Stimulated activated naive CD4-positive, alpha-beta T cell (primary cell): ENCODE data around the gene PRDM1.

Source experiments
- DNase-seq, 6 experiments: peaks; one replicate each; lab custom pipeline; 2025; lab: John Stamatoyannopoulos, UW

The PRDM1 gene

DNA sequence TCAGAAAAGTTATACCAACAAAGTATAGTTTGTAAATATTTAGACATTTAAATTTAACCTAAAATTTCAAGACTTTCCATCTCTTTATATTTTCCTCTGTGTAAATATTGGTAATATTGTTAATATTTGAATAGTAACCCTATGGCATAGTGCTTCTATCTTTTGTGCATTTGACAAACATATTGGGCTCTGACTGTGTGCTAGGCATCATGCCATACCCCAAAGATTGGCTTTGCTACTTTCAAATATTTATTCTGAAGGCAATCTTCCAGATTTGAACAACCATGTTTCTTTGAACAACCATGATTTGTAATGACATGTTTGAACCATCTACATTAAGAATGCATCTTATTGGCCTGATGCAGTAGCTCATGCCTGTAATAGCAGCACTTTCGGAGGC lies 15.5 kb upstream of the PRDM1 start:
- DNase-seq, result no peak

GRCh38 chr6:106072501-106073090 lies 13.5 kb upstream of the PRDM1 start:
- no peak for DNase-seq

DNA sequence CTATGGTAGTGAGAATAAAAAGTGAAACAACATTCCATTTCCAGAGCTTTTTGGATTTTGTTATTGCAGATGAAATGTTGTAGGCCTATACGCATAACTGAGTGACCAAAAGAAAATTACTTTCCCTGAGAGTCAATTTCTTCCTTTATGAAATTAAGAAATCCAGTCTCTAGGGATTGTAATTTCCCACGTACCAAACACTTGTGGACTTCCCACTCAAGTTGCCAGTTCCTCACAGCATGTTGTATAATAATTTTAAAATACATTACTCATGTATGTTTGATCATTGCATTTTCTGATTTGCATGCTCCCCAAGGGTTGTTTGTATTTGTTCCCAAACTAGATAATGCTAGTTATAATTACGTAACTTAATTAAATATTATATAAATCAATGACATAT lies 12.0 kb upstream of the PRDM1 start:
- DNase-seq, result no peak

DNA sequence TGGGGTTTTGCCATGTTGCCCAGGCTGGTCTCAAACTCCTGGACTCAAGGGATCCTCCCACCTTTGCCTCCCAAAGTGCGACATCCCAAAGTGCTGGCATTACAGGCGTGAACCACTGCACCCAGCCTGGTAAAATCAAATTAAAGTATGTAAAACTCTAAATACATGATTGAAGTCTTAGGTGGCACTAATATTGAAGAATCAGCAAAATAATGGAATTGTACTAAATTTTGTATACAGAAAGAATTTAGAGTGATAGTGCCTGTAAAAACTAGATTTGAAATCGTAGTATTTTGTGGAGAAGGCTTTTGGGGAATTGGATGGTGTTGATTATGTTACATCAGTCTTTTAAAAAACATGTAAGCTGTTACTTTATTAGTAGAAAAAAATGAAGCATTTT lies 10.0 kb upstream of the PRDM1 start:
- no peak for DNase-seq

DNA sequence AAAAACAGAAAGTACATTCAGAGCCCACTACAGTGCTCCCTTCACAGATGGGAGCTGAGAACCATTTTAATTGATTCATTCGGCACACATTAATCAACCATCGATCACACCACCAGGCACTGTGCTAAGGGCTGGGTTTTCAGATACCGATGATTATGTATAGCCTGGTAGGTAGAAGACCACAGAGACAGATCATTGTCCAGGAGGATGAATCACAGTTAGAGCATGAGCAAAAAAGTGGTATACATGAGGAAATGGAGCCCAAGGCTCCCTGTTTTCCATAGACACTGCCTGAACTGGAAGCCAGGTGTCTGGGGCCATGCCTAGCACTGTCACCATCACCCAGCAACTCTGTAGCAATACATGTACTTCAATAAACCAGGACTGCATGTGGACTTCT lies 9.0 kb upstream of the PRDM1 start:
- no peak for DNase-seq

GRCh38 chr6:106077881-106078280 lies 8.3 kb upstream of the PRDM1 start:
- DNase-seq, result no peak

GRCh38 chr6:106079961-106080762 lies 6.0 kb upstream of the PRDM1 start:
- no peak for DNase-seq

GRCh38 chr6:106080763-106081095 lies 5.4 kb upstream of the PRDM1 start:
- DNase-seq, result no peak

- no peak for DNase-seq
Observed at GRCh38 chr6:106081715-106082114, 4.4 kb upstream of the PRDM1 start.

DNA sequence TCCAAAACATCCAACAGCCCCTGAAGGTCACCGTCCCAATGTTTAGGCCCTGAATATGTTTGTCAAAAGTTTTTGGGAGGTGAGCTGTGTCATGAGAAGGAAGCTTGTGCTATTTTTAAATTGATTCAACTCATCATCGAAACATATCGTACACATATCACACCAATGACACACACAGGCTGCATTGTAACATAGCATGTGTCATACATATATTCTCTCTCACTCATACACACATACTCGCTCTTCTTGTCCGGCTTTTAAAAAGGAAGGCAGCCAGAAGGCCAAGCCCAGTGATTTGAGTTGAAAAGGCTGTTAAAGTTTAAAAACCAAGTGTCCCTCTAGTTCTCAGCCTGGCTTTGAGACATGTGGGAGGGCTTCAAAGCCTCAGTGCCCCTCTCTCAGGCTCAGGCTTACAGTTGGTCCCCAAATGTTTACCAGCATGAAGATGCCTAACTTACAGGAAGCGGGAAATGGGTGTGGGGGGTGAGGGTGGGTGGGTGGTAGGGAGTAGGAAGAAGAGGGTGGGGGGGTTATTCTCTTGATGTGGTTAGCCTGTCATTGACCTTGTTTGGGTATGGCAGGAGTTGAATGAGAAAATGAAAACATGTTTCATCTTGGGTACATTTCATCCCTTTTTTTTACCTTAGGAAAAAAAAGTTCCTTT lies 3.3 kb upstream of the PRDM1 start:
- peak in 2 of 6 experiments; percentile 11 for DNase-seq

DNA sequence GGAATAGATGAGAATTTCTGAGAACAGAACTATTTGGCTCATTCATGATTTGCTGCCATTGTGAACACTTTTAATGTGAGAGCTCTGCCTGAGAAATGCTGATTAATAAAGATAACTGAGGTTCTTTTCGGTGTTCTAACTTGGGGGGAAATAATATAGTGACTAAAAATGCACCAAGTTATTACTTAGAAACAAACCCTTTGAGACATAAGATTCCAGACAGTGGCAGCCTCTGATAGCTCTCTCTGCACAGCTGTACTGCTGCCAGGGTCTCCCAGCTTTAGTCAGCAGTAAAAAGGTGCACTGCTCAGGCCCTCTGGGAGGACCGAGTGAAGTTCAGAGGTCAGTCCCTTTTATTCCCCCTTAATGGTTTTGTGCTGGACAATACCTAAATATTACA lies 2.5 kb upstream of the PRDM1 start:
- DNase-seq, result no peak

- DNase-seq, result no peak
Observed at GRCh38 chr6:106084106-106084988, 1.8 kb upstream of the PRDM1 start.

DNA sequence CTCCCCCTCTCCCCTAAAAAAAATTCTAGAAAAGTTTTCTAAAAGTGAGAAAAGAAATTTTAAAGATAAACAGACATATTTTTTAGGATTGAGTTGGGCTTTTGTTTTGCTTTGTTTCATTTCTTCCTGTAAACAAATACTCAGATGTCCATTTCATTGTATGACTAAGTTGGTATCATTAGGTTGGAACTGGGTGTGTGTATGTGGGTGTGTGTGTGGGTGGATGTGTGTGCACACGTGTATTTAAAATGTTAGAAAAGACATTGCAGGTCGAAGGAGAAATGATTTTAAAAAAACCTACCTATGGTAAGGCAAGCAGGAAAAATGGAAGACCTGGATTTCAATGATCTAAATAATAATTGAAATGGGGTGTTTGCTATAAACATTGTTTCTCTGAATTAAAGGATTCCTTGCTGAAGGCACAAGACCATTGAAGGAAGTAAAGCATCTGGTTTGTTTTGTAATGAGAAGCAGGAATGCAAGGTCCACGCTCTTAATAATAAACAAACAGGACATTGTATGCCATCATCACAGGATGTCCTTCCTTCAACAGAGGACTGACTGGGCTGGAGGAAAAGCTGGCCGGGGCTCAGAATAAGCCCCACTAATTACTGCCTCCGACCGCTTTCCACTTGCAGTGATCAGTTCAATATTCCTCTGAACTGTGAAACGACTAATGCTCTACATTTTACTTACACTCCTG lies 996 bp upstream of the PRDM1 start:
- no peak for DNase-seq

DNA sequence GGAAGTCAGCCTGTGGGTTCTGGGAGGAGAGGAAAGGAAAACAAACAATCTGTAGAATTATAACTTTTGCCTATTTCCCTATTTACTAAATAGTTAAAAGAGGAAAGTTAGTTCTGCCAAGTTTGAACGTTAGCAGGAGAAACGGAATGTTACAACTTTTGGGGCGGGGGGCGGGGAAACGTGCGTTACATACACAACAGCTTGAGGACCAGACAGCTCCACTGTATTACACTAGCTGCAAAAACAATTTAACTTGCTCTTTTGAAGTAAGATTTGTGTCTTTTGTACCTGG lies 498 bp upstream of the PRDM1 start:
- no peak for DNase-seq

DNA sequence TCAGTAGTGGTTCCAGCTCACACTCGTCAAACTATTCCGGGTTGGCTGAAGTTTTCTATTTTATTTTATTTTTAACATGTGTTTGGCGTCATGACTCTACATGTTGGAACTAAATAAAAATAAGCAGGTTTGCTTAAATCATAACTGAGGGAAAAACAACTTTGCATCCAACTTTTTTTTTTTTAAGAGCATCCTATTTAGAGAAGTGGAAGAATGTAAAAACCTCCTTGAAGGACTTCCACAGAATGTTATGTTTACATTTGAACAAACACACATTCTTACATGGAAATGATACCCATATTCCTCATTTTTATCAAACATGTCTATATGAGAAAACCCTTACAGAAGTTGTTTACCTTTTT lies 659 bp downstream of the PRDM1 start:
- no peak for DNase-seq

DNA sequence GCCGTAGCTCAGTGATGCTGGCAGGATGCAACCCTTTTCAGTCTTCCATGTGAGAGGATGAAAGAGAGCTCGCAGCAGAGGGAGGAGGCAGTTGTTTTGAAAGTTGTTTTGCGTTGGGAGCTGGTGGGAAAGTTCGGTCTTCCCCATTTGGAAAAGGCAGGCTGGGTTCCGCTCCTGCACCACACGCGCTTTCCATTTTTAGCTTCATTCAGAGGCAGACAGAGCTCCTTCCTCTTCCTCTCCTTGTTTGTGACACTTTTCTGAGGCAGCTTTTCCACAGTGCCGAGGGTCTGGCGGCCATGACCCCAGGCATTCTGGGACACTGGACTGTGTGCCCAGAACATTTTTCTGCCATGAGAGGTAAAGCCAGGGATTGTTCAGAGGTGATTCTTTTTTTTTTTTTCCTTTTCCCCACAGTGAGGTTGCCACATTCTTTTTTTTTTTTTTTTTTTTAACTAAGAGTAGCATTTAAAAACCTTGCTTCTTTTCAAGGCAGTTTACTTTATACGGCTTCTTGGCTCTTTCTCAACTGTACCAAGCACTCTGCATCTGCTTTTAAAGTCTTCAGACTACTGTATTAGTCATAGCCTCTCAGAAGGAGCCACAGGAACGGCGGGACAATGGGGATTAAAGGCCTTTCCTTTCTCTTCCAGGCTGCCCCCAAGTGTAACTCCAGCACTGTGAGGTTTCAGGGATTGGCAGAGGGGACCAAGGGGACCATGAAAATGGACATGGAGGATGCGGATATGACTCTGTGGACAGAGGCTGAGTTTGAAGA lies 1.6 kb downstream of the PRDM1 start:
- DNase-seq, result no peak

DNA sequence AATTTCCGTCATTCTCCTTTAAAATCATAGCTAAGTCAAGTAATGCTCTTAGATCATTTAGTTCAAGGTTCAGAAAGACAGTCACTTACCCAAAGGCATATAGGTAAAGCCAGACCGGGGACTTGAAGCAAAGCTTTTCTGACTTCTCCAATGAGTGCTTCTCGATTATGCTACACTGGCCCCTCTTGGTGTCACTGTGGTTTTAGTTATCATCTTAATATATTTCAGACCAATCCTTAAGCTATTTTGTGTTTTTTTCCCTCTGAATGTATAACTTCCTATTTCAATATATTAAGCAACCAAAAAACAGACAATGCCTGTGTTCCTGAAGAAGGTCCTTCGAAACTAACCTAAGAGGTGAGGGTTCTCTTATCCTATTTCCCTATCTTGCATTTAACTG lies 3.9 kb downstream of the PRDM1 start:
- peak in 2 of 6 experiments; percentile 11 to 17 for DNase-seq

GRCh38 chr6:106092279-106092678 lies 6.1 kb downstream of the PRDM1 start:
- no peak for DNase-seq

DNA sequence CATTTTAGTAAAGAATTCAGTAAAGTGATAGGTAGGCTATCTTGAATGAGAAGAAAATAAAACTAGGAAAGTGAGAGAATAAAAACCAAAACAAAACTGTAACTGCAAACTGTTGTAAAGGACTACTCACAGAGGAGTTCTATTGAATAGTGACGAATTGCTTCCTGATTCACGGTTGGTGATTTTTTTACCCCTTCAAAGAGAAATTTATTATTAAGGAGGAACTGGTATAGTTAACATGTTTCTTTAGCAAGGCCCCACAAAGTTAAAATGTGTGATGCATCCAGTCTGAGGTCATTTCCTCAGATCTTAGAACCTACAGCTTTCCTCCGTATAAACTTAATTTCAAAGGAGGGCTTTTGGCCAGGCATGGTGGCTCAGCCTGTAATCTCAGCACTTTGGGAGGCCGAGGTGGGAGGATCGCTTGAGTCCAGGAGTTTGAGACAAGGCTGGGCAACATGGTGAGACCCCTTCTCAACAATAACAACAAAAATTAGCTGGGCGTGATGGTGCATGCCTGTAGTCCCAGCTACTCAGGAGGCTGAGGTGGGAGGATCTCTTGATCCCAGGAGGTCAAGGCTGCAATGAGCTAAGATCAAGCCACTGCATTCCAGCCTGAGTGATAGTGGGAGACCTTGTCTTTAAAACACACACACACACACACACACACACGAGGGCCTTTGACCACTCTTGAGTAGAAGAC lies 8.3 kb downstream of the PRDM1 start:
- peak in 2 of 6 experiments; percentile 12 to 14 for DNase-seq

- no peak for DNase-seq
Observed at GRCh38 chr6:106094964-106095335, 8.8 kb downstream of the PRDM1 start.
